GM23338 (cell line): ENCODE measurements around the gene RNF213. TPM values are rescaled to one million over a fixed set of nuclear protein-coding genes. Genes with fewer than 3 reads are reported as not detected.

Experiments
- ATAC-seq: fragments of 200-7000 bp; cut with Tn5 transposase; 3 replicates; pipeline ENCODE4 v1.9.1; 2020
- DNase-seq: peaks from one replicate; pipeline ENCODE4 v3.0.0-alpha.2; 2015; ENCODE audit warnings: low spot score
- H2AFZ ChIP-seq: fragments of 200-600 bp; sonication (generic); 2 replicates; pipeline ENCODE4 v1.8.0; 2016; ENCODE audit warnings: antibody characterized with exemption, mild to moderate bottlenecking, moderate library complexity
- H3F3A ChIP-seq: fragments of 200-600 bp; sonication (generic); replicated peaks from 2 replicates; pipeline ENCODE4 v1.8.0; 2017; ENCODE audit warnings: antibody characterized with exemption, mixed run types, low read depth
- H3K27ac ChIP-seq: fragments of 200-600 bp; sonication (generic); 2 replicates; pipeline ENCODE4 v1.6.1; 2016; ENCODE audit warnings: low read depth
- H3K27me3 ChIP-seq: fragments of 200-600 bp; sonication (generic); 2 replicates; pipeline ENCODE4 v1.8.0; 2016; ENCODE audit warnings: mild to moderate bottlenecking, mixed run types, moderate library complexity; ENCODE audit not compliant: insufficient read depth
- H3K36me3 ChIP-seq: fragments of 200-600 bp; sonication (generic); 2 replicates; pipeline ENCODE4 v1.8.0; 2016; ENCODE audit warnings: mild to moderate bottlenecking; ENCODE audit not compliant: insufficient read depth
- H3K4me1 ChIP-seq: fragments of 200-600 bp; sonication (generic); 2 replicates; pipeline ENCODE4 v1.8.0; 2016; ENCODE audit warnings: mild to moderate bottlenecking, moderate library complexity; ENCODE audit not compliant: insufficient read depth
- H3K4me2 ChIP-seq: fragments of 200-600 bp; sonication (generic); 2 replicates; pipeline ENCODE4 v1.7.1; 2017; ENCODE audit warnings: mixed run types
- H3K4me3 ChIP-seq: fragments of 200-600 bp; sonication (generic); 2 replicates; pipeline ENCODE4 v1.6.1; 2016; ENCODE audit warnings: mixed run types
- H3K79me2 ChIP-seq: fragments of 200-600 bp; sonication (generic); replicated peaks from 2 replicates; pipeline ENCODE4 v1.8.0; 2017; ENCODE audit warnings: mild to moderate bottlenecking; ENCODE audit not compliant: insufficient read depth
- H3K9me2 ChIP-seq: fragments of 200-600 bp; sonication (generic); 2 replicates; pipeline ENCODE4 v1.8.0; 2017; ENCODE audit not compliant: insufficient read depth
- H4K20me1 ChIP-seq: fragments of 200-600 bp; sonication (generic); replicated peaks from 2 replicates; pipeline ENCODE4 v1.8.0; 2017; ENCODE audit warnings: mild to moderate bottlenecking; ENCODE audit not compliant: insufficient read depth
- H3K27ac Mint-ChIP-seq: 2 replicates; pipeline ENCODE4 v1.8.0; 2020; ENCODE audit warnings: inconsistent platforms, mild to moderate bottlenecking, moderate library complexity, mixed read lengths
- H3K27me3 Mint-ChIP-seq: 3 replicates; pipeline ENCODE4 v1.8.0; 2022; ENCODE audit warnings: low read depth, mild to moderate bottlenecking, moderate library complexity, mixed read lengths, inconsistent platforms; ENCODE audit not compliant: insufficient read depth, poor library complexity
- H3K36me3 Mint-ChIP-seq: 3 replicates; pipeline ENCODE4 v1.8.0; 2021; ENCODE audit warnings: low read depth, mild to moderate bottlenecking, inconsistent platforms, moderate library complexity, mixed read lengths
- H3K4me1 Mint-ChIP-seq: 3 replicates; pipeline ENCODE4 v1.8.0; 2020; ENCODE audit warnings: mild to moderate bottlenecking, inconsistent platforms, mixed read lengths
- H3K4me3 Mint-ChIP-seq: 3 replicates; pipeline ENCODE4 v1.8.0; 2021; ENCODE audit warnings: moderate library complexity, mild to moderate bottlenecking, inconsistent platforms, mixed read lengths
- H3K9me3 Mint-ChIP-seq: 3 replicates; pipeline ENCODE4 v1.8.0; 2020; ENCODE audit warnings: moderate library complexity, mild to moderate bottlenecking, inconsistent platforms, mixed read lengths
- CREB1 ChIP-seq: fragments of 250-450 bp; sonication (Bioruptor Pico); IDR thresholded peaks from 2 replicates; pipeline ENCODE4 v1.5.0; 2020; ENCODE audit warnings: low read depth, mild to moderate bottlenecking, moderate library complexity
- CTCF ChIP-seq, 2 experiments: fragments of 200-600 bp in 1 of 2; sonication (generic) in 1 of 2; conservative IDR thresholded peaks; 2 replicates each; pipeline versions ENCODE4 v1.5.1 to v1.6.1; 2016 to 2017; ENCODE audit warnings: antibody characterized with exemption in 2 of 2, low read depth in 2 of 2, mild to moderate bottlenecking in 2 of 2, moderate library complexity in 1 of 2
- ETS1 ChIP-seq: IDR thresholded peaks from 2 replicates; pipeline ENCODE4 v1.6.1; 2016; ENCODE audit warnings: antibody characterized with exemption
- EZH2 ChIP-seq: fragments of 200-600 bp; sonication (generic); IDR thresholded peaks from one replicate; pipeline ENCODE4 v1.8.0; 2017; ENCODE audit warnings: antibody characterized with exemption, mild to moderate bottlenecking, low read depth; ENCODE audit not compliant: unreplicated experiment
- EZH2phosphoT487 ChIP-seq: fragments of 200-600 bp; sonication (generic); IDR thresholded peaks from one replicate; pipeline ENCODE4 v1.8.1; 2018; ENCODE audit warnings: antibody characterized with exemption; ENCODE audit not compliant: unreplicated experiment
- STAT1 ChIP-seq: IDR thresholded peaks from one replicate; pipeline ENCODE4 v1.6.1; 2016; ENCODE audit warnings: antibody characterized with exemption; ENCODE audit not compliant: unreplicated experiment
- ZNF331 ChIP-seq: fragments of 250-450 bp; sonication (Bioruptor Pico); IDR thresholded peaks from 2 replicates; pipeline ENCODE4 v1.5.0; 2020; ENCODE audit warnings: low read depth, mild to moderate bottlenecking, moderate library complexity
- polyA plus RNA-seq: library from polyadenylated mRNA; unstranded; fragments of >200 nt; fragmentation: Nextera tagmentation; extraction: Ambion mirVana; gene quantifications from 2 replicates; pipeline ENCODE4 v1.2.1, GENCODE V29; 2016
- total RNA-seq: library from RNA; depleted of rRNA; stranded (reverse); fragments of >200 nt; shearing (Covaris generic); gene quantifications from 2 replicates; pipeline ENCODE4 v1.2.3, GENCODE V29; 2014
- TF ChIP-seq, protein P1 (sequence below): IDR thresholded peaks from one replicate; pipeline ENCODE4 v1.6.1; 2018; ENCODE audit warnings: antibody characterized with exemption; ENCODE audit not compliant: unreplicated experiment
- TF ChIP-seq, protein P2 (sequence below): fragments of 250-450 bp; sonication (Bioruptor Pico); IDR thresholded peaks from 2 replicates; pipeline ENCODE4 v1.5.0; 2020; ENCODE audit warnings: mild to moderate bottlenecking, moderate library complexity

RNF213 gene
- total and polyA plus RNA-seq, 2 experiments from 2014 or later, result 21.2 to 67.2 TPM

- Histone ChIP-seq H3K4me3 (no peak overlapping the region), H3K4me2 (no peak overlapping the region), H3K79me2 (no peaks in the 10 kb centered on the region), H3K27me3 (no peaks in the 10 kb centered on the region), H2AFZ (no peak overlapping the region), H3K36me3 (no peaks in the 10 kb centered on the region; the same call in 1 of the 2 replicates), H3F3A (no peaks in the 10 kb centered on the region), H3K4me1 (no peaks in the 10 kb centered on the region), H3K9me2 (no peaks in the 10 kb centered on the region), H4K20me1 (peaks cover 3% of the 10 kb centered on the region; the same call in 1 of the 2 replicates), H3K27ac (no peak overlapping the region)
- DNase-seq (no peak), ATAC-seq (no peak)
- Mint-ChIP-seq H3K27me3 (peaks cover 9% of the 10 kb centered on the region), H3K4me1 (no peaks in the 10 kb centered on the region; the same call in 2 of the 3 replicates), H3K9me3 (no peaks in the 10 kb centered on the region), H3K27ac (no peak overlapping the region), H3K36me3 (peaks cover 21% of the 10 kb centered on the region; the same call in 2 of the 3 replicates), H3K4me3 (no peak overlapping the region)
- TF ChIP-seq EZH2phosphoT487 (no peak), STAT1 (no peak), ETS1 (no peak), ZNF331 (CRISPR knock-in tag) (no peak), EZH2 (no peak), CTCF (conservative IDR thresholded peaks at IDR 0.05; ENCODE audit: low read depth in 2 of 2) (no peak), CREB1 (CRISPR knock-in tag) (no peak)
- TF ChIP-seq, protein P1, sequence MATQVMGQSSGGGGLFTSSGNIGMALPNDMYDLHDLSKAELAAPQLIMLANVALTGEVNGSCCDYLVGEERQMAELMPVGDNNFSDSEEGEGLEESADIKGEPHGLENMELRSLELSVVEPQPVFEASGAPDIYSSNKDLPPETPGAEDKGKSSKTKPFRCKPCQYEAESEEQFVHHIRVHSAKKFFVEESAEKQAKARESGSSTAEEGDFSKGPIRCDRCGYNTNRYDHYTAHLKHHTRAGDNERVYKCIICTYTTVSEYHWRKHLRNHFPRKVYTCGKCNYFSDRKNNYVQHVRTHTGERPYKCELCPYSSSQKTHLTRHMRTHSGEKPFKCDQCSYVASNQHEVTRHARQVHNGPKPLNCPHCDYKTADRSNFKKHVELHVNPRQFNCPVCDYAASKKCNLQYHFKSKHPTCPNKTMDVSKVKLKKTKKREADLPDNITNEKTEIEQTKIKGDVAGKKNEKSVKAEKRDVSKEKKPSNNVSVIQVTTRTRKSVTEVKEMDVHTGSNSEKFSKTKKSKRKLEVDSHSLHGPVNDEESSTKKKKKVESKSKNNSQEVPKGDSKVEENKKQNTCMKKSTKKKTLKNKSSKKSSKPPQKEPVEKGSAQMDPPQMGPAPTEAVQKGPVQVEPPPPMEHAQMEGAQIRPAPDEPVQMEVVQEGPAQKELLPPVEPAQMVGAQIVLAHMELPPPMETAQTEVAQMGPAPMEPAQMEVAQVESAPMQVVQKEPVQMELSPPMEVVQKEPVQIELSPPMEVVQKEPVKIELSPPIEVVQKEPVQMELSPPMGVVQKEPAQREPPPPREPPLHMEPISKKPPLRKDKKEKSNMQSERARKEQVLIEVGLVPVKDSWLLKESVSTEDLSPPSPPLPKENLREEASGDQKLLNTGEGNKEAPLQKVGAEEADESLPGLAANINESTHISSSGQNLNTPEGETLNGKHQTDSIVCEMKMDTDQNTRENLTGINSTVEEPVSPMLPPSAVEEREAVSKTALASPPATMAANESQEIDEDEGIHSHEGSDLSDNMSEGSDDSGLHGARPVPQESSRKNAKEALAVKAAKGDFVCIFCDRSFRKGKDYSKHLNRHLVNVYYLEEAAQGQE, result no peak
- TF ChIP-seq, protein P2, sequence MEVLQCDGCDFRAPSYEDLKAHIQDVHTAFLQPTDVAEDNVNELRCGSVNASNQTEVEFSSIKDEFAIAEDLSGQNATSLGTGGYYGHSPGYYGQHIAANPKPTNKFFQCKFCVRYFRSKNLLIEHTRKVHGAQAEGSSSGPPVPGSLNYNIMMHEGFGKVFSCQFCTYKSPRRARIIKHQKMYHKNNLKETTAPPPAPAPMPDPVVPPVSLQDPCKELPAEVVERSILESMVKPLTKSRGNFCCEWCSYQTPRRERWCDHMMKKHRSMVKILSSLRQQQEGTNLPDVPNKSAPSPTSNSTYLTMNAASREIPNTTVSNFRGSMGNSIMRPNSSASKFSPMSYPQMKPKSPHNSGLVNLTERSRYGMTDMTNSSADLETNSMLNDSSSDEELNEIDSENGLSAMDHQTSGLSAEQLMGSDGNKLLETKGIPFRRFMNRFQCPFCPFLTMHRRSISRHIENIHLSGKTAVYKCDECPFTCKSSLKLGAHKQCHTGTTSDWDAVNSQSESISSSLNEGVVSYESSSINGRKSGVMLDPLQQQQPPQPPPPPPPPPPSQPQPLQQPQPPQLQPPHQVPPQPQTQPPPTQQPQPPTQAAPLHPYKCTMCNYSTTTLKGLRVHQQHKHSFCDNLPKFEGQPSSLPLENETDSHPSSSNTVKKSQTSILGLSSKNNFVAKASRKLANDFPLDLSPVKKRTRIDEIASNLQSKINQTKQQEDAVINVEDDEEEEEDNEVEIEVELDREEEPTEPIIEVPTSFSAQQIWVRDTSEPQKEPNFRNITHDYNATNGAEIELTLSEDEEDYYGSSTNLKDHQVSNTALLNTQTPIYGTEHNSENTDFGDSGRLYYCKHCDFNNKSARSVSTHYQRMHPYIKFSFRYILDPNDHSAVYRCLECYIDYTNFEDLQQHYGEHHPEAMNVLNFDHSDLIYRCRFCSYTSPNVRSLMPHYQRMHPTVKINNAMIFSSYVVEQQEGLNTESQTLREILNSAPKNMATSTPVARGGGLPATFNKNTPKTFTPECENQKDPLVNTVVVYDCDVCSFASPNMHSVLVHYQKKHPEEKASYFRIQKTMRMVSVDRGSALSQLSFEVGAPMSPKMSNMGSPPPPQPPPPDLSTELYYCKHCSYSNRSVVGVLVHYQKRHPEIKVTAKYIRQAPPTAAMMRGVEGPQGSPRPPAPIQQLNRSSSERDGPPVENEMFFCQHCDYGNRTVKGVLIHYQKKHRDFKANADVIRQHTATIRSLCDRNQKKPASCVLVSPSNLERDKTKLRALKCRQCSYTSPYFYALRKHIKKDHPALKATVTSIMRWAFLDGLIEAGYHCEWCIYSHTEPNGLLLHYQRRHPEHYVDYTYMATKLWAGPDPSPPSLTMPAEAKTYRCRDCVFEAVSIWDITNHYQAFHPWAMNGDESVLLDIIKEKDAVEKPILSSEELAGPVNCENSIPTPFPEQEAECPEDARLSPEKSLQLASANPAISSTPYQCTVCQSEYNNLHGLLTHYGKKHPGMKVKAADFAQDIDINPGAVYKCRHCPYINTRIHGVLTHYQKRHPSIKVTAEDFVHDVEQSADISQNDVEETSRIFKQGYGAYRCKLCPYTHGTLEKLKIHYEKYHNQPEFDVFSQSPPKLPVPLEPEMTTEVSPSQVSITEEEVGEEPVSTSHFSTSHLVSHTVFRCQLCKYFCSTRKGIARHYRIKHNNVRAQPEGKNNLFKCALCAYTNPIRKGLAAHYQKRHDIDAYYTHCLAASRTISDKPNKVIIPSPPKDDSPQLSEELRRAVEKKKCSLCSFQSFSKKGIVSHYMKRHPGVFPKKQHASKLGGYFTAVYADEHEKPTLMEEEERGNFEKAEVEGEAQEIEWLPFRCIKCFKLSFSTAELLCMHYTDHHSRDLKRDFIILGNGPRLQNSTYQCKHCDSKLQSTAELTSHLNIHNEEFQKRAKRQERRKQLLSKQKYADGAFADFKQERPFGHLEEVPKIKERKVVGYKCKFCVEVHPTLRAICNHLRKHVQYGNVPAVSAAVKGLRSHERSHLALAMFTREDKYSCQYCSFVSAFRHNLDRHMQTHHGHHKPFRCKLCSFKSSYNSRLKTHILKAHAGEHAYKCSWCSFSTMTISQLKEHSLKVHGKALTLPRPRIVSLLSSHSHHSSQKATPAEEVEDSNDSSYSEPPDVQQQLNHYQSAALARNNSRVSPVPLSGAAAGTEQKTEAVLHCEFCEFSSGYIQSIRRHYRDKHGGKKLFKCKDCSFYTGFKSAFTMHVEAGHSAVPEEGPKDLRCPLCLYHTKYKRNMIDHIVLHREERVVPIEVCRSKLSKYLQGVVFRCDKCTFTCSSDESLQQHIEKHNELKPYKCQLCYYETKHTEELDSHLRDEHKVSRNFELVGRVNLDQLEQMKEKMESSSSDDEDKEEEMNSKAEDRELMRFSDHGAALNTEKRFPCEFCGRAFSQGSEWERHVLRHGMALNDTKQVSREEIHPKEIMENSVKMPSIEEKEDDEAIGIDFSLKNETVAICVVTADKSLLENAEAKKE (CRISPR knock-in tag), result no peak
These were observed 15.7 kb upstream of the RNF213 start for GRCh38 chr17:80244871-80245509.
